HG03558 (cell line): ENCODE results near the gene CDC42SE2.

Experiments
- ATAC-seq: cut with Tn5 transposase; IDR thresholded peaks from one replicate; pipeline ENCODE4 v1.9.1; 2021; ENCODE audit warnings: moderate number of reproducible peaks; ENCODE audit not compliant: unreplicated experiment; ENCODE audit errors: extremely low read depth

CDC42SE2 gene

DNA sequence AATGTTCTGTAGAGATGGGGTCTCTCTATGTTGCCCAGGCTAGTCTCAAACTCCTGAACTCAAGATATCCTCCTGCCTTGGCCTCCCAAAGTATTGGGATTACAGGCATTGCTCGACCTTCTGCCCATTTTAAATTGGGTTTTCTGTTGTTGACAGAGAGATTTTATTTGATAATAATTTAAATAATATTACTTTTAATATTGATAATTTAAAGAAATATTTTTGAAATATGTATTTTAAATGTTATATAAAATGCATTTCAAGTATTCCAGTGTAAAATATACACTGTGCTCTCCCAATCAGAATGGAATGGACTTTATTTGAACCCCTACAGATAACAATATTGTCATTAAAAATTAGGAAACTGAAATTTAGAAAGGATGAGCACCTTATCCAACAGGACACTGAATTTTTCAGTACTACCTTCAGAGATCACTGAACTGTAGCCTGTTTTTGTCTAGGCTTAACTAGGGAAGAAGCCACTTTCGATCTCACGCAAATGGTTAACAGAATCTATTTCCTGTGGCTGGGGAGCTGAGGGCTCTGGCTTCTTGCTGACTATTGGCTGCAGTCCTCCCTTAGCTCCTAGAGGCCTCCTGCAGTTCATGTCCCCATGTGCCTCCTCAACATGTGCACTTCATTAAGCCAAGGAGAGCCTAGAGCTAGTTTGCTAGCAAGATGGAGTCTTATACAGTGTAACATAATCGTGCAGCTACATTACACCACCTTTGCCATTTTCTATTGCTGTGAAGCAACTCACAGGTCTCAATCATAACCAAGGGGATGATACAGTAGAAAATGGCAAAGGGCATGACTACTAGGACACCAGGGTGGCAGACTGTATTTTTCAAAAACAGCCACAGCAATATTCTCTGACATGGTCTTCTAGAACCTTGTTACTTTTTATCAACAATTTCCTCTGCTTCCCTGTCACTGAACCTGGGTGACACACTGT, 150.0 kb downstream of the CDC42SE2 start:
- peak; percentile 66 for ATAC-seq

DNA sequence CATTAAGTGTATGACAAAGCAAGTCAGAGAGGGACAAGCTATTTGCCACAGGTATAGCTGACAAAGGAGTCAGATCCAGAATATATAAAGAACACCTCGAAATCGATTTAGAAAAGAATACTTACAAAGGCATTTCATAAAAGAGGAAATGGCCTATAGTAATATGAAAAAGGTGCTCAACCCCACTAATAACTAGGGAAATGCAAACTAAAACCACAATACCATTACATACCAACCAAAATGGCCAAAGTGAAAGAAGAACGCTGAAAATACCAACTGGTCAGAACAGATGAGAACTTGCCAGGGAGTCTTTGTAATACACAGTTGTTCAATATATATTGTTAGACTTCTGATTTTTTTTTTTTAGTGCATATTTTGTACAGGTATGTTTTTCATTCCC, 152.9 kb downstream of the CDC42SE2 start:
- peak; percentile 49 for ATAC-seq

DNA sequence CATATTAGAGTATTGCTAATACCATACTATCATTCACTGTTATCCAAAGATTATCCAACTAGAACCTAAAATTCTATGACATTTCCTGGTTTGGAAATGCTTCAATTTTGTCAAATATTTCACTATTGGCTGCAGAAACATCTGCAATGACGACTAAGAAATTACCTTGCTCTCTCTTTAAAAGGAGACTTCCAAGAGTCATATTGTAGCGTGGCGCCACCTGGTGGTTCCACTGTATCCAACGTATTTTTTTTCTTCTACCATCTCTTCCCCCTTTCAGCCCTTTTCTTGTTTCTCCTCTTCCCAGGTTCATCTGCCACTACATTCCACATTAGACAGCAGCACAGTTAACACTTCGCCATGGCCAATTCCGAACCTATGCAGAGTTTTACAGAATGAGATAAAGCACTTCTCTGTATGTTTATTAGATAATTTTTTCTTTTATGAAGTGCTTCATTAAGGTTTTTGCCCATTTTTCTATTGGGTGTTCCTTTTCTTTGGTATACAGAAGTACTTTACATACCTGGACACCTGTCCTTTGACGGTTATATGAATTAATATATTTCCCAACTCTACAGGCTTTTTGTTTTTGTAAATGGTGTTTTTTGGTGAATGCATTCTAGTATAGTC, 153.5 kb downstream of the CDC42SE2 start:
- peak; percentile 12 for ATAC-seq

DNA sequence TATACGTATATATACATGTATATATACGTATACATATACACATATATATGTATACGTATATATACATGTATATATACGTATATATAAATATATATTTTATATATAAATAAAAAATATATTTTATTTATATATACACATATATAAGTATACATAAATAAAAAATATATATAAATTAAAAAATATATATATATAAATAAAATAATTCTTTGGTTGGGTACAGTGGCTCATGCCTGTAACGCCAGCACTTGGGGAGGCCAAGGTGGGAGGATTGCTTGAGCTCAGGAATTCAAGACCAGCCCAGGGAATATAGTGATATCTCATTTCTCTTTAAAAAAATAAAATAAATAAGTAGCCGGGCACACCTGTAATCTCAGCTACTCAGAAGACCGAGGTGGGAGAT, 155.0 kb downstream of the CDC42SE2 start:
- ATAC-seq, result no peak

DNA sequence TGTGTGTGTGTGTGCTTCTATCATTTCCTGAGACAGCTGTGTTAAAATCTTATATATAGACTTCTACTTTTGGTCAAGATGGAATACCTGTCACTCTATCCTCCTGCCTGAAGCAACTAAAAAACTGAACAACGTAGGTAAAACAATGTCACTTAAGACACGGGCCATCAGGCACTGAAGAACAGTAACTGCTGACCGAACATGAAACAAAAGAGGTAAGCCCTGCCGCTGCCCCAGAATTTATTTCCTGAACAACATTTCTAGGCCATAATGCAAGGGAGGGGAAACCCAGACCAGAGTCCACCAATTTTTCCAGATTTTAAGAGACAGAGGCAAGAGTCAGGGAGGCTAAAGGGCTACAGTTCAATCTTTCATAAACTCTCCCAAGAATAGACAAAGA, 156.0 kb downstream of the CDC42SE2 start:
- no peak for ATAC-seq

DNA sequence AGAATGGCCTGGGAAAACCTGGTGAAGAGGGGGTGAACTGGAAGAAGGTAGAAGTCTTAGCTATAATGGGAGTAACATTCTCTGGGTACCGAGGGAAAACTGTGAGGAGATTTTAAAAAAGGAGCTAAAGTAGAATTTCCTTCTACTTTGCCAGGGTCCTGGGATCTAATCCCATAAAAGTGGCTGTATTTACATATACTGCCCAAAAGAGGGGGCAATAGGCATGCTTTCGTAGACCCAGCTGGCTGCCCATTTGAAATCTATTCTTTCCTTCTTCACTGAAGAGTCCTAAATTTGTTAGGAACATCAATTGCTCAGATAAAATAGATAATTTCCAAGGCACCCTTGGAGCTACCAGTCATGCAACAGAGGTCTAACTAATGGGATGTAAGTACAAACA, 159.2 kb downstream of the CDC42SE2 start:
- no peak for ATAC-seq

DNA sequence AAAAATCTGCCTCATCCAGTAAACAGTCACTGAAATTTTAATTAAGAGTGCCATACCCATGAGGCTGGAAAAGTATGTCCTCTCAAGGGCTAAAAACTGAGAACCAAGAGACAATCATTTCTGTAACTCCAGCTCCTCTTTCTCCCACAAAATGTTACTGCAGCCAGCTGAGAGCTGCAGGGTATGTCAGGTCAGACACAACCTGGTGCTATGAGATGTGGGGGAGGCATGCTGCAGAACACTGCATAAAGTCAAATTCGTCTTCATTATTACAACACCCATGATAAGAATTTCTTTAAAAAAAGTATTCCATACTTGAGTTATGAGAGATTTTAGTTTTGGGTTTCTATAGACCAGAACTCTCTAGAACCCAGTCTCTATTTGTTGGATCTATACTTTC, 162.2 kb downstream of the CDC42SE2 start:
- no peak for ATAC-seq

DNA sequence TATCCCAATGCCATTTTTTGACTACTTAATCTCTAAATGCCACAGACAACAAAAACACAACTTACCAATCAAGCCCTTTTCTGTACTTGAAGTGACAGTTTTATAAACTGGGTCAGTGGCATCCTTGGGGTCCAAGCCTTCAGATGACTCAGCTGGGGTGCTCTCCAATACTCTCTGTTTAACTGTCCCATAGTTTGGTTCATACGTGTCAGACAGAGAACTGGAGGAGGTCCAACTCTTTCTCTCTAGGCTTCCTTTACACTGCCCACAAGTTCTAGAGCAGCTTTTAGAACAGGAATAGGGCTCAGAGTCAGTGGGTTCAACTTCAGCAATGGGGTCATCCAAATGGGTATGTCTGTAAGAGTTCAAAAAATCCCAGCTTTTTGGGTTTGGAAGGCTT, 166.9 kb downstream of the CDC42SE2 start:
- ATAC-seq, result no peak

DNA sequence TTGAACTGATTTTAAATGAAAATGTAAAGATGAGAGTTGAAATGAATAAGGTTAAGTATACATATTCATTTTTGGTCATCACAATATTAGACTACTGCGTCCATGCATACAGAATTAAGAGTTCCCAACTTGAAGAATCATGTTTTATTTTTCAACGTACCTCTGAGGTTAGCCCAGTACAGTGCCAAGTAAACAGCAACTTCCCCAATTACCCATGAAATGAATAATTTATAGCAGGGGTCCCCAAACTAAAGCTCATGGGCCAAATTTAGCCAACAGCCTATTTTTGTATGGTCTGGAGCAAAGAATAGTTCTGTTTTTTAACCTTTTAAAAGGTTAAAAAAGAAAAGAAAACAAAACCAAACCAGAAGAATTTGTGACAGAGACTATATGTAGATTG, 167.9 kb downstream of the CDC42SE2 start:
- no peak for ATAC-seq

DNA sequence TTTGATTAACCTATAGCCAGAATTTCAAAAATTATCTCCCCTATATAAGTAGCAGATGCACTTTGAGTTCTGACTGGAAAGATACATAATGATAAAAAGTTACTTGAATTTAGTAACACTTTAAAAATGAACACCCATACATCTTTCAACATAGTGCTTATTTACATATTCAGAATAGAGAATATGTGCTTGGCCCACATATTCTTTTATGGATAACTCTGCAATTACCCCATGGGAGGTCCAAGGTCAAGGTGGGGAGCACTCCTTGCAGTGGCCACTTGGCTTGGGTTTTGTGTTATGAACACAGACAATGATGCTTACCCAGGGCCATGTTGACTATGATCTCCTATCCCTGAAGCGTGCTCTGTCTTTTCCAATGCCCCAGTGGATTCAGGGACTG, 169.3 kb downstream of the CDC42SE2 start:
- no peak for ATAC-seq

DNA sequence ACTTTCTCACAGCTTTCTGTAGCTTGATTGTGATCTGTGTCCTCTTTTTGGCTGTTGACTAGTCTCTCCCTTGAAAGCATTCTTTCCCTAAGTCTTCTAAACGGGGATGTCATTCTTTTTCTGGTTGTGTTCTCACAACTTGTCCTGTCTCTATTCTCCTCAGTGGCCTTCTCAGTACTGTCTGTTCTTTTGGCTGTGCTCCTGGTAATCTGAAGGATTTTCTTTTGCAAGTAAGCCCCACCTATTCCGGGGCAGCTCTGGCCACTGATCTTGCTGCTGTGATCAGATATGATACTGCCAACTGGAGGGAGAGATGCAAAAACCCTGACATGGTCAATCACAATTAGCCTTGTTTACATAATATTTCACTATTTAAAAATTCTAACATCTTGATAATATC, 172.2 kb downstream of the CDC42SE2 start:
- ATAC-seq, result no peak

DNA sequence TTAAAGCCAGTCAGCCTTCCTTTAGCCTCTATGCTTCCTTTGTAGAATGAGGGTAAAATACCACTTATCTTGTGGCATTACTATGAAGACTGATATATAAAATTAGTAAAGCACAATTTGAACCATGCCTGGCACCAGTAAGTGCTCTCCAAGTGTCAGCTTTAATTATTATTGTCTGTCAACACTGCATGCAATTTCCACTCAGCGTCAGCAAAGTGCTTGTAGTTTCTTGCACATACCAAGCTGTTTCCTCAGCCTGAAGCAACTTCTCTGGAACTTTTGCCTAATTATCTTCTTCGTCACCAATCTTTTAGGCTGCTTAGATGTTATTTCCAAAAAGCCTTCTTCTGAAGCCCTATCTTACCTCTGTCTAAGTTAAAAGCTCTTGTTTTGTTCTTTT, 177.3 kb downstream of the CDC42SE2 start:
- ATAC-seq, result no peak
